SK-N-SH treated with all-trans-retinoic acid at 6 μM for 48 hours (cell line): Measurements from ENCODE around the gene BRINP1.

ENCODE experiments used
- OSR1 ChIP-seq: fragments of 250-450 bp; sonication (Bioruptor Pico); IDR thresholded peaks from 2 replicates; pipeline ENCODE4 v1.8.0; 2022; ENCODE audit warnings: moderate library complexity, mild to moderate bottlenecking, inconsistent platforms
- POU6F1 ChIP-seq: fragments of 250-450 bp; sonication (Bioruptor Pico); IDR thresholded peaks from 2 replicates; pipeline ENCODE4 v1.8.0; 2021; ENCODE audit warnings: low read depth, mild to moderate bottlenecking, moderate library complexity, borderline replicate concordance
- ZNF565 ChIP-seq: fragments of 450-650 bp; formaldehyde crosslinking; conservative IDR thresholded peaks from 2 replicates; pipeline ENCODE4 v1.5.0; 2020; ENCODE audit warnings: low read depth, mild to moderate bottlenecking, moderate library complexity

GRCh38 chr9:119280740-119281485 is 88.3 kb downstream of the BRINP1 start:
- TF ChIP-seq POU6F1 (CRISPR knock-in tag): no peak
- no peak for TF ChIP-seq OSR1
- no peak for TF ChIP-seq ZNF565
